HCT116 (cell line): ENCODE results near the gene CES5A. TPM values are rescaled to one million over a fixed set of nuclear protein-coding genes. Genes with fewer than 3 reads are reported as not detected.
"Not testable (repeated sequence)": the region's sequence is repeated elsewhere in the genome, so short reads cannot be mapped to it uniquely, and the experiment has no call there.

Experiments
- ATAC-seq: fragments of 200-7000 bp; cut with Tn5 transposase; 2 replicates; pipeline ENCODE4 v1.9.1; 2020; ENCODE audit warnings: mild to moderate bottlenecking, moderate library complexity
- BruUV-seq: library from RNA; stranded (reverse); fragments of 400-500 nt; replicated peaks from 2 replicates; lab custom pipeline; 2021; lab: Mats Ljungman, UMichigan
- CTCF ChIA-PET: fragments of 300-600 bp; sonication (Branson Sonifier 250); formaldehyde crosslinking; loops from one replicate; lab custom pipeline; 2021; ENCODE audit warnings: antibody characterized with exemption; lab: Charles Lee
- POLR2A ChIA-PET: fragments of 300-600, 350-600 bp; sonication (Branson Sonifier 250); formaldehyde crosslinking; loops from one replicate; lab custom pipeline; 2021; ENCODE audit warnings: antibody characterized with exemption; lab: Charles Lee
- RAD21 ChIA-PET, 2 experiments: fragments of 300-600 bp; sonication (Branson Sonifier 250); formaldehyde crosslinking; loops; one replicate each; lab custom pipeline; 2023; ENCODE audit warnings: low total read pairs in 2 of 2; ENCODE audit not compliant: uncharacterized antibody in 2 of 2, unreplicated experiment in 2 of 2, low non-redundant PET in 1 of 2; lab: Charles Lee
- DNase-seq: peaks from one replicate; pipeline ENCODE4 v3.0.0-alpha.2; 2010; ENCODE audit warnings: low read depth, low spot score
- H2AFZ ChIP-seq: fragments of 200-600 bp; shearing (Covaris generic), sonication (generic); 2 replicates; pipeline ENCODE4 v1.6.1; 2017; ENCODE audit warnings: low read depth, mixed run types, mixed read lengths, antibody characterized with exemption, low read length; ENCODE audit not compliant: poor library complexity, severe bottlenecking
- H3K27ac ChIP-seq: 2 replicates; pipeline ENCODE4 v1.5.1; 2012; ENCODE audit warnings: low read depth, low read length
- H3K27me3 ChIP-seq: fragments of 200-600 bp; sonication (generic); 2 replicates; pipeline ENCODE4 v1.6.1; 2016; ENCODE audit warnings: mixed run types, low read length, mixed read lengths; ENCODE audit not compliant: insufficient read depth
- H3K36me3 ChIP-seq, 2 experiments: fragments of 200-500 bp in 1 of 2; fragments of 200-600 bp in 1 of 2; sonication (Bioruptor generic) in 1 of 2; sonication (generic) in 1 of 2; 2 replicates each; pipeline versions ENCODE4 v1.5.1 to v1.6.1; 2014 to 2016; ENCODE audit warnings: low read length in 2 of 2, inconsistent platforms in 1 of 2, mixed read lengths in 1 of 2, mixed run types in 1 of 2; ENCODE audit not compliant: insufficient read depth in 2 of 2, control insufficient read depth in 1 of 2
- H3K4me1 ChIP-seq, 2 experiments: fragments of 200-600 bp in 1 of 2; sonication (generic) in 1 of 2; 2 replicates each; pipeline versions ENCODE4 v1.5.1 to v1.6.1; 2012 to 2017; ENCODE audit warnings: low read length in 2 of 2, inconsistent platforms in 1 of 2, mild to moderate bottlenecking in 1 of 2, mixed read lengths in 1 of 2, mixed run types in 1 of 2, moderate library complexity in 1 of 2; ENCODE audit not compliant: insufficient read depth in 2 of 2, control insufficient read depth in 1 of 2
- H3K4me2 ChIP-seq: fragments of 200-600 bp; sonication (generic); 2 replicates; pipeline ENCODE4 v1.6.1; 2017; ENCODE audit warnings: mixed run types, low read length, mixed read lengths
- H3K4me3 ChIP-seq, 2 experiments: fragments of 200-600 bp in 1 of 2; sonication (generic) in 1 of 2; replicated peaks in 1 of 2; 2 replicates each; pipeline ENCODE4 v1.5.1; 2011 to 2016; ENCODE audit warnings: low read length in 2 of 2, control low read depth in 1 of 2, low read depth in 1 of 2, mild to moderate bottlenecking in 1 of 2, mixed read lengths in 1 of 2, mixed run types in 1 of 2
- H3K79me2 ChIP-seq: fragments of 200-600 bp; sonication (generic); 2 replicates; pipeline ENCODE4 v1.6.1; 2017; ENCODE audit warnings: mild to moderate bottlenecking, mixed run types, low read length, moderate library complexity, mixed read lengths; ENCODE audit not compliant: insufficient read depth
- H3K9ac ChIP-seq: fragments of 200-600 bp; sonication (generic); 2 replicates; pipeline ENCODE4 v1.6.1; 2016; ENCODE audit warnings: low read length, mixed read lengths
- H3K9me2 ChIP-seq: fragments of 200-600 bp; sonication (generic), shearing (Covaris generic); 2 replicates; pipeline ENCODE4 v1.6.1; 2017; ENCODE audit warnings: mixed run types, mild to moderate bottlenecking, moderate library complexity; ENCODE audit not compliant: insufficient read depth
- H3K9me3 ChIP-seq, 2 experiments: fragments of 200-500 bp in 1 of 2; fragments of 200-600 bp in 1 of 2; sonication (Bioruptor generic) in 1 of 2; sonication (generic) in 1 of 2; 2 replicates each; pipeline ENCODE4 v1.6.1; 2014 to 2017; ENCODE audit warnings: low read length in 2 of 2, mixed read lengths in 2 of 2, inconsistent platforms in 1 of 2, low read depth in 1 of 2, mild to moderate bottlenecking in 1 of 2, mixed run types in 1 of 2, moderate library complexity in 1 of 2; ENCODE audit not compliant: control insufficient read depth in 1 of 2, insufficient read depth in 1 of 2
- H4K20me1 ChIP-seq: fragments of 200-600 bp; sonication (generic), shearing (Covaris generic); 2 replicates; pipeline ENCODE4 v1.6.1; 2017; ENCODE audit warnings: mixed run types, mild to moderate bottlenecking, moderate library complexity; ENCODE audit not compliant: insufficient read depth
- CBX3 ChIP-seq: IDR thresholded peaks from 2 replicates; pipeline ENCODE4 v1.6.1; 2012; ENCODE audit warnings: low read depth
- EGR1 ChIP-seq: IDR thresholded peaks from 2 replicates; pipeline ENCODE4 v1.6.1; 2012; ENCODE audit warnings: low read depth
- EZH2phosphoT487 ChIP-seq: fragments of 200-600 bp; IDR thresholded peaks from 2 replicates; pipeline ENCODE4 v1.6.1; 2018; ENCODE audit warnings: antibody characterized with exemption, borderline replicate concordance
- JUND ChIP-seq: IDR thresholded peaks from 2 replicates; pipeline ENCODE4 v1.6.1; 2012
- POLR2A ChIP-seq: IDR thresholded peaks from 2 replicates; pipeline ENCODE4 v1.7.0; 2011; ENCODE audit warnings: borderline replicate concordance; ENCODE audit not compliant: insufficient read depth, insufficient read length; ENCODE audit errors: extremely low read depth
- POLR2AphosphoS5 ChIP-seq: IDR thresholded peaks from 2 replicates; pipeline ENCODE4 v1.6.1; 2011; ENCODE audit warnings: mild to moderate bottlenecking, low read depth, low read length, moderate library complexity
- SIN3A ChIP-seq: IDR thresholded peaks from 2 replicates; pipeline ENCODE4 v1.6.1; 2012; ENCODE audit warnings: low read depth
- SP1 ChIP-seq: IDR thresholded peaks from 2 replicates; pipeline ENCODE4 v1.6.1; 2012; ENCODE audit warnings: low read depth
- SRF ChIP-seq: IDR thresholded peaks from 2 replicates; pipeline ENCODE4 v1.6.1; 2012; ENCODE audit warnings: low read depth
- YY1 ChIP-seq: IDR thresholded peaks from 2 replicates; pipeline ENCODE4 v1.6.1; 2011; ENCODE audit warnings: low read length, low read depth, moderate library complexity, mild to moderate bottlenecking; ENCODE audit not compliant: insufficient replicate concordance; ENCODE audit errors: extremely low read depth
- intact Hi-C: fragments of 100-400 bp; cut with micrococcal nuclease; formaldehyde crosslinking; loops from 2 replicates; pipeline ENCODE4 v1.10.0; 2022
- total RNA-seq: library from RNA; stranded (reverse); gene quantifications from one replicate; pipeline ENCODE4 v1.2.1, GENCODE V29; 2021; ENCODE audit not compliant: unreplicated experiment
- TF ChIP-seq, protein P1 (sequence below): IDR thresholded peaks from 2 replicates; pipeline ENCODE4 v1.6.1; 2012; ENCODE audit warnings: low read depth
- TF ChIP-seq, protein P2 (sequence below): IDR thresholded peaks from 2 replicates; pipeline ENCODE4 v1.6.1; 2011; ENCODE audit warnings: mild to moderate bottlenecking, low read length, moderate library complexity; ENCODE audit not compliant: insufficient replicate concordance; ENCODE audit errors: extremely low read depth
- TF ChIP-seq, protein P3 (sequence below): IDR thresholded peaks from 2 replicates; pipeline ENCODE4 v1.6.1; 2012
- TF ChIP-seq, protein P4 (sequence below): IDR thresholded peaks from 2 replicates; pipeline ENCODE4 v1.6.1; 2012

Gene CES5A
- total RNA-seq, 1 experiment from 2014 or later, result not detected

DNA sequence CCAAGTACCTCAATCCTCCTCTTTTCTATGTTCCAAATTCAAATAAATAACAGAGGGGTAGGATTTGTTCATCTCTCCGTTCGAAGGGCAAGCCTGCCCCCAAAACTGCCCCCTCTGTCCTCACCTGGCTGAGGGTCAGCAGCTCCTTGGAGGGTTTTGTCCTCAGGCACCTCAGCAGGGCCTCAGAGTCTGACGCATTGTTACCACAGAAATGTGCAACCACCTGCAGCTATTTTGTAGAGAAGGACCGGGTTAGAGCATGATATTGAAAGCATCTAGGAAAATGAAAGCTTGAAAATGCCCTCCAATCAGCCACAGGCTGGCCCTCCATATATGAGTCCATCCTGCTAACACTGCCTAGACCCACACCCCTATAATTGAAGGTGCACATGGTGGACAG, 13.9 kb downstream of the CES5A start:
- Histone ChIP-seq H3K27ac (no peak overlapping the region), H4K20me1 (no peaks in the 10 kb centered on the region)
- intact Hi-C loops, result no loop called here
- TF ChIP-seq, protein P1, sequence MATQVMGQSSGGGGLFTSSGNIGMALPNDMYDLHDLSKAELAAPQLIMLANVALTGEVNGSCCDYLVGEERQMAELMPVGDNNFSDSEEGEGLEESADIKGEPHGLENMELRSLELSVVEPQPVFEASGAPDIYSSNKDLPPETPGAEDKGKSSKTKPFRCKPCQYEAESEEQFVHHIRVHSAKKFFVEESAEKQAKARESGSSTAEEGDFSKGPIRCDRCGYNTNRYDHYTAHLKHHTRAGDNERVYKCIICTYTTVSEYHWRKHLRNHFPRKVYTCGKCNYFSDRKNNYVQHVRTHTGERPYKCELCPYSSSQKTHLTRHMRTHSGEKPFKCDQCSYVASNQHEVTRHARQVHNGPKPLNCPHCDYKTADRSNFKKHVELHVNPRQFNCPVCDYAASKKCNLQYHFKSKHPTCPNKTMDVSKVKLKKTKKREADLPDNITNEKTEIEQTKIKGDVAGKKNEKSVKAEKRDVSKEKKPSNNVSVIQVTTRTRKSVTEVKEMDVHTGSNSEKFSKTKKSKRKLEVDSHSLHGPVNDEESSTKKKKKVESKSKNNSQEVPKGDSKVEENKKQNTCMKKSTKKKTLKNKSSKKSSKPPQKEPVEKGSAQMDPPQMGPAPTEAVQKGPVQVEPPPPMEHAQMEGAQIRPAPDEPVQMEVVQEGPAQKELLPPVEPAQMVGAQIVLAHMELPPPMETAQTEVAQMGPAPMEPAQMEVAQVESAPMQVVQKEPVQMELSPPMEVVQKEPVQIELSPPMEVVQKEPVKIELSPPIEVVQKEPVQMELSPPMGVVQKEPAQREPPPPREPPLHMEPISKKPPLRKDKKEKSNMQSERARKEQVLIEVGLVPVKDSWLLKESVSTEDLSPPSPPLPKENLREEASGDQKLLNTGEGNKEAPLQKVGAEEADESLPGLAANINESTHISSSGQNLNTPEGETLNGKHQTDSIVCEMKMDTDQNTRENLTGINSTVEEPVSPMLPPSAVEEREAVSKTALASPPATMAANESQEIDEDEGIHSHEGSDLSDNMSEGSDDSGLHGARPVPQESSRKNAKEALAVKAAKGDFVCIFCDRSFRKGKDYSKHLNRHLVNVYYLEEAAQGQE, result no peak
- TF ChIP-seq, protein P2, sequence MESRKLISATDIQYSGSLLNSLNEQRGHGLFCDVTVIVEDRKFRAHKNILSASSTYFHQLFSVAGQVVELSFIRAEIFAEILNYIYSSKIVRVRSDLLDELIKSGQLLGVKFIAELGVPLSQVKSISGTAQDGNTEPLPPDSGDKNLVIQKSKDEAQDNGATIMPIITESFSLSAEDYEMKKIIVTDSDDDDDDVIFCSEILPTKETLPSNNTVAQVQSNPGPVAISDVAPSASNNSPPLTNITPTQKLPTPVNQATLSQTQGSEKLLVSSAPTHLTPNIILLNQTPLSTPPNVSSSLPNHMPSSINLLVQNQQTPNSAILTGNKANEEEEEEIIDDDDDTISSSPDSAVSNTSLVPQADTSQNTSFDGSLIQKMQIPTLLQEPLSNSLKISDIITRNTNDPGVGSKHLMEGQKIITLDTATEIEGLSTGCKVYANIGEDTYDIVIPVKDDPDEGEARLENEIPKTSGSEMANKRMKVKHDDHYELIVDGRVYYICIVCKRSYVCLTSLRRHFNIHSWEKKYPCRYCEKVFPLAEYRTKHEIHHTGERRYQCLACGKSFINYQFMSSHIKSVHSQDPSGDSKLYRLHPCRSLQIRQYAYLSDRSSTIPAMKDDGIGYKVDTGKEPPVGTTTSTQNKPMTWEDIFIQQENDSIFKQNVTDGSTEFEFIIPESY, result no peak
- TF ChIP-seq SIN3A (no peak), POLR2AphosphoS5 (no peak), EGR1 (no peak), CBX3 (no peak), SP1 (no peak), JUND (no peak), YY1 (no peak), POLR2A (no peak), EZH2phosphoT487 (no peak), SRF (no peak)
- TF ChIP-seq, protein P3, sequence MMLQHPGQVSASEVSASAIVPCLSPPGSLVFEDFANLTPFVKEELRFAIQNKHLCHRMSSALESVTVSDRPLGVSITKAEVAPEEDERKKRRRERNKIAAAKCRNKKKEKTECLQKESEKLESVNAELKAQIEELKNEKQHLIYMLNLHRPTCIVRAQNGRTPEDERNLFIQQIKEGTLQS, result no peak
- TF ChIP-seq, protein P4, sequence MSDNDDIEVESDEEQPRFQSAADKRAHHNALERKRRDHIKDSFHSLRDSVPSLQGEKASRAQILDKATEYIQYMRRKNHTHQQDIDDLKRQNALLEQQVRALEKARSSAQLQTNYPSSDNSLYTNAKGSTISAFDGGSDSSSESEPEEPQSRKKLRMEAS, result no peak
- TF ChIP-seq, all 23 proteins: peak for 0
- RAD21 ChIA-PET, result no interaction called here
- CTCF ChIA-PET, result no interaction called here
- Histone ChIP-seq H3K4me3 (no peak overlapping the region), H3K9me3 (no peaks in the 10 kb centered on the region), H3K4me2 (no peak overlapping the region), H3K9me2 (no peaks in the 10 kb centered on the region), H3K79me2 (no peaks in the 10 kb centered on the region), H2AFZ (no peak overlapping the region), H3K36me3 (no peaks in the 10 kb centered on the region), H3K9ac (no peak overlapping the region), H3K4me1 (no peaks in the 10 kb centered on the region), H3K27me3 (peaks cover 52% of the 10 kb centered on the region)
- POLR2A ChIA-PET, result no interaction called here
- DNase-seq (no peak), ATAC-seq (no peak)
- no TSS peak for BruUV-seq

DNA sequence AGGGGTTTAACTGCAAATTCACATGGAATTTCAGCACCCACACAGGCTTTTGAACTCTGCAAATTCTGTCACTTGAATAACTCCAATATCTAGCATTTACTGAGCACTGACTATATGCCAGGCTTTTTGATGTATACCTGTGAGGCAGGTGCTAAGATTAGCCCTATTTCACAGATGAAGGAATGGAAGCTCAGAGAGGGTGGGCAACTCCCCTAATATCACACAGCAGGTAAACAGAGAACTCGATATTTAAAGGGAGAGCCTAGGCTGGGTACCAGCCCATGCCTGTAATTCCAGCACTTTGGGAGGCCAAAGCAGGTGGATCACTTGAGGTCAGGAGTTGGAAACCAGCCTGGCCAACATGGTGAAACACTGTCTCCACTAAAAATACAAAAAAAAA, 17.5 kb downstream of the CES5A start:
- H3K4me3 ChIP-seq, H3K9me2 ChIP-seq, H3K4me2 ChIP-seq, intact Hi-C loops, H3K4me1 ChIP-seq, DNase-seq, H2AFZ ChIP-seq, H3K27ac ChIP-seq, H3K36me3 ChIP-seq, POLR2A ChIA-PET, RAD21 ChIA-PET, ATAC-seq, H4K20me1 ChIP-seq, BruUV-seq, CTCF ChIA-PET, H3K9ac ChIP-seq, H3K79me2 ChIP-seq, H3K9me3 ChIP-seq: not testable (repeated sequence)
- H3K27me3 ChIP-seq, result peaks cover 65% of the 10 kb centered on the region
